ENCODE results near the gene USP48.

DNA sequence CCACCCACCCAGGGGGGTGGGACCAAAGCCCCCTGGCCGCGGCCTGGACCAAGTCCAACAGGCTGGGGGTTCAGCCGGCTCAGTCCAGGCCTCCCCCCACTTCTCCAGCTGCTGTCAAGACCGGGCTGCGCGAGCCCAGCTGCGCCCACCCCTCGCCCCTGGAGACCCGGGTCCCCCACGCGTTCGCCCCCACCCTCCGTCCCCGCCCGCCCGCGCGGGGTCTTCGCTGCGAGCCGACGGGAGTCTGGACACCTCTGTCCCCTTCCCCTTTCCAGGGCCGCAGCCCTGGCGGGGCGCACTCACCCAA is 114.0 kb downstream of the USP48 start:
- TF ChIP-seq, protein P1, sequence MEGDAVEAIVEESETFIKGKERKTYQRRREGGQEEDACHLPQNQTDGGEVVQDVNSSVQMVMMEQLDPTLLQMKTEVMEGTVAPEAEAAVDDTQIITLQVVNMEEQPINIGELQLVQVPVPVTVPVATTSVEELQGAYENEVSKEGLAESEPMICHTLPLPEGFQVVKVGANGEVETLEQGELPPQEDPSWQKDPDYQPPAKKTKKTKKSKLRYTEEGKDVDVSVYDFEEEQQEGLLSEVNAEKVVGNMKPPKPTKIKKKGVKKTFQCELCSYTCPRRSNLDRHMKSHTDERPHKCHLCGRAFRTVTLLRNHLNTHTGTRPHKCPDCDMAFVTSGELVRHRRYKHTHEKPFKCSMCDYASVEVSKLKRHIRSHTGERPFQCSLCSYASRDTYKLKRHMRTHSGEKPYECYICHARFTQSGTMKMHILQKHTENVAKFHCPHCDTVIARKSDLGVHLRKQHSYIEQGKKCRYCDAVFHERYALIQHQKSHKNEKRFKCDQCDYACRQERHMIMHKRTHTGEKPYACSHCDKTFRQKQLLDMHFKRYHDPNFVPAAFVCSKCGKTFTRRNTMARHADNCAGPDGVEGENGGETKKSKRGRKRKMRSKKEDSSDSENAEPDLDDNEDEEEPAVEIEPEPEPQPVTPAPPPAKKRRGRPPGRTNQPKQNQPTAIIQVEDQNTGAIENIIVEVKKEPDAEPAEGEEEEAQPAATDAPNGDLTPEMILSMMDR (IDR thresholded peaks at IDR 0.05): no peak
- no peak for TF ChIP-seq POLR2A (IDR thresholded peaks at IDR 0.05)

All from adrenal gland (tissue), 5 donors.